ENCODE results near the gene PRPF38B. TPM values are rescaled to one million over a fixed set of nuclear protein-coding genes. Genes with fewer than 3 reads are reported as not detected.
A peak's percentile ranks its signal among the peaks of the same experiment; 100 is the strongest.

Gene PRPF38B
- total RNA-seq, 1 donor from 2014 or later: 25.3 TPM

- Mint-ChIP-seq H3K36me3 (ENCODE audit: low read depth) (no peaks in the 10 kb centered on the region), H3K4me1 (ENCODE audit: low read depth) (peaks cover 55% of the 10 kb centered on the region), H3K4me3 (ENCODE audit: unreplicated experiment) (no peak overlapping the region), H3K27me3 (ENCODE audit: low read depth) (no peaks in the 10 kb centered on the region), H3K9me3 (ENCODE audit: low read depth) (no peaks in the 10 kb centered on the region), H3K27ac (ENCODE audit: unreplicated experiment) (no peak overlapping the region)
- TF ChIP-seq, protein P1, sequence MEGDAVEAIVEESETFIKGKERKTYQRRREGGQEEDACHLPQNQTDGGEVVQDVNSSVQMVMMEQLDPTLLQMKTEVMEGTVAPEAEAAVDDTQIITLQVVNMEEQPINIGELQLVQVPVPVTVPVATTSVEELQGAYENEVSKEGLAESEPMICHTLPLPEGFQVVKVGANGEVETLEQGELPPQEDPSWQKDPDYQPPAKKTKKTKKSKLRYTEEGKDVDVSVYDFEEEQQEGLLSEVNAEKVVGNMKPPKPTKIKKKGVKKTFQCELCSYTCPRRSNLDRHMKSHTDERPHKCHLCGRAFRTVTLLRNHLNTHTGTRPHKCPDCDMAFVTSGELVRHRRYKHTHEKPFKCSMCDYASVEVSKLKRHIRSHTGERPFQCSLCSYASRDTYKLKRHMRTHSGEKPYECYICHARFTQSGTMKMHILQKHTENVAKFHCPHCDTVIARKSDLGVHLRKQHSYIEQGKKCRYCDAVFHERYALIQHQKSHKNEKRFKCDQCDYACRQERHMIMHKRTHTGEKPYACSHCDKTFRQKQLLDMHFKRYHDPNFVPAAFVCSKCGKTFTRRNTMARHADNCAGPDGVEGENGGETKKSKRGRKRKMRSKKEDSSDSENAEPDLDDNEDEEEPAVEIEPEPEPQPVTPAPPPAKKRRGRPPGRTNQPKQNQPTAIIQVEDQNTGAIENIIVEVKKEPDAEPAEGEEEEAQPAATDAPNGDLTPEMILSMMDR (IDR thresholded peaks at IDR 0.05): no peak
- no peak for DNase-seq (ENCODE audit: low spot score)
Observed at GRCh38 chr1:108717774-108718316, 25.7 kb downstream of the PRPF38B start.

DNA sequence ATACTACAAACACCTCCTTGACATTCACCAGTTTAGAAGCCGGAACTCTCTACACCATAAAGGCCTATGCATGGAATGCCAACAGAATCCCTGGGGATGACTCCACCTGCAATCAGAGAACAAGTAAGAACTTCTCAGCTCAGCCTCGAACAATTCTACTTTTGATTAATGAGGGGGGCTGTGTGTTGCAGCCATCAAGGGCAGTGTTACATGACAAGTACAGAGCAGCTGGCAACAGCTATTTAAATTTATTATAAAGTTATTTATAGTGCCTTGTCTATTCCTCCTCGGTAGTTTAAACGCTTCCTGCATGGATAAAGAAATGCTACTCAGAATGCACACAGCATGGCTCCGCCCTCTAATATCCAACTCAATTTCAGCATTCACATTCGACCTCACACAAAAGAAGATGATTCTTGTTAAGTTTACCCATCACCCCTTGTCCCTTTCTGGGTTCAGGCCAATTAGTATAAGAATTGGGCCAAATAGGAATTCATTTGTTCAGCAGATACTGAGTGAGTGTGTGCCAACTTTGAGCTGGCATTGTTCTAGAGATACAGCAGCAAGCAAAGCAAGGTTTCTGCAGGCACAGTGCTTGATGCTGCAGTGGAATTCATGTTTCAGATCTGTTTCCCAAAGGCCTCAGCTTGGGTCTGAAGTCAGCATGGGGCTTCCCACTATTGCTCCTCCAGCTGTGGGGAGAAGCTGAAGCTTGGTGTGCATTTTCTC lies 27.0 kb downstream of the PRPF38B start:
- no peak for DNase-seq (ENCODE audit: low spot score)
- Mint-ChIP-seq H3K27ac (ENCODE audit: unreplicated experiment) (peak overlapping the region; percentile 99), H3K4me3 (ENCODE audit: unreplicated experiment) (no peak overlapping the region), H3K36me3 (ENCODE audit: low read depth) (no peaks in the 10 kb centered on the region), H3K27me3 (ENCODE audit: low read depth) (no peaks in the 10 kb centered on the region), H3K9me3 (ENCODE audit: low read depth) (no peaks in the 10 kb centered on the region), H3K4me1 (ENCODE audit: low read depth) (peaks cover 62% of the 10 kb centered on the region)
- TF ChIP-seq, protein P1 (IDR thresholded peaks at IDR 0.05): no peak

DNA sequence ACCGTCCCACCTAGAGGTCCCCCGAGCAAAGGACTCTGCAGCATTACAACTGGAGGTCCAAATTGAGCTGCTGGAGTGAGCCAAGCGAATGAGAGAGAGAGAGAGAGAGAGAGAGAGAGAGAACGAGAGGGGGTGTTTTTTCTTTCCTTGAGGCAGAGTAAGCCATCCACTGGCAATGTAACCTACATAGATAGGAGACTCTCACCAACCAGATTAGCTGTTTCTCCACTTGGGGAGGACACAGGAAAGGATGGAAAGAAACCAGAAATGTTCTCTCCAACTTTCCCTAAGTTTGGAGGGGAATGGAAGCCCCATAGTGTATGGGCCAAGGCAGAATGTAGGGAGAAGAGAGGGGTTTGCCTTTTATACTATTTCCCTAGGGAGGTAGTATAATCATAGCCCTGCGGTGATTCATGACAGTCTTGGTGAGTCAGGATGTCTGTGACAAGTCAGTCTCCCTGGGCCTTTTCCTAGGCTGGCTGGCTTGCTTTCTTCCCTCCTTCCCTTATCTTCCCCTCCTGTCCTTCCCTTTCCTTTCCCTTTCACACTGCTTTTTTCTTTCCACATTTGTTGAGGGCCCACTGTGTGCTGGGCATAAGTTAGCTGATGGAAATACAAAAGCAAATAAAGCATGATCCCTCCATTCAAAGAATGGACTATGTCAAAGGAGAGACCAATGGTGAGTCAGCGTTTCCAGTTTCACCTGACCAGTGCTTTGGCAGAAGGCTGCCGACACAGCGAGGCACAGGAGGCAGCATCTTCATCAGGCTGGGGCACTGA lies 27.7 kb downstream of the PRPF38B start:
- H3K27ac Mint-ChIP-seq (ENCODE audit: unreplicated experiment): peak overlapping the region; percentile 99
- no peak for DNase-seq (ENCODE audit: low spot score)

GRCh38 chr1:108722292-108722691 lies 30.2 kb downstream of the PRPF38B start:
- H3K27me3 Mint-ChIP-seq (ENCODE audit: low read depth): no peaks in the 10 kb centered on the region
- TF ChIP-seq, protein P1 (IDR thresholded peaks at IDR 0.05): no peak
- peaks cover 44% of the 10 kb centered on the region for H3K4me1 Mint-ChIP-seq (ENCODE audit: low read depth)
- no peak for DNase-seq (ENCODE audit: low spot score)
- no peaks in the 10 kb centered on the region for H3K9me3 Mint-ChIP-seq (ENCODE audit: low read depth)
- no peaks in the 10 kb centered on the region for H3K36me3 Mint-ChIP-seq (ENCODE audit: low read depth)
- H3K4me3 Mint-ChIP-seq (ENCODE audit: unreplicated experiment): no peak overlapping the region
- peak overlapping the region; percentile 58 for H3K27ac Mint-ChIP-seq (ENCODE audit: unreplicated experiment)

More for the DNA sequence above, 27.7 kb downstream of the PRPF38B start:
- Mint-ChIP-seq H3K36me3 (ENCODE audit: low read depth) (no peaks in the 10 kb centered on the region), H3K4me1 (ENCODE audit: low read depth) (peaks cover 62% of the 10 kb centered on the region), H3K9me3 (ENCODE audit: low read depth) (no peaks in the 10 kb centered on the region), H3K27me3 (ENCODE audit: low read depth) (no peaks in the 10 kb centered on the region), H3K4me3 (ENCODE audit: unreplicated experiment) (peak overlapping the region; percentile 33)
- TF ChIP-seq, protein P1 (IDR thresholded peaks at IDR 0.05): no peak

GRCh38 chr1:108725906-108726305 lies 33.8 kb downstream of the PRPF38B start:
- DNase-seq (ENCODE audit: low spot score): no peak
- Mint-ChIP-seq H3K27ac (ENCODE audit: unreplicated experiment) (no peak overlapping the region), H3K9me3 (ENCODE audit: low read depth) (no peaks in the 10 kb centered on the region), H3K4me3 (ENCODE audit: unreplicated experiment) (no peak overlapping the region), H3K36me3 (ENCODE audit: low read depth) (no peaks in the 10 kb centered on the region), H3K27me3 (ENCODE audit: low read depth) (no peaks in the 10 kb centered on the region), H3K4me1 (ENCODE audit: low read depth) (peaks cover 20% of the 10 kb centered on the region)
- TF ChIP-seq, protein P1 (IDR thresholded peaks at IDR 0.05): no peak
